Osteocyte (in vitro differentiated cells): ENCODE measurements around the gene IQSEC3. TPM values are rescaled to one million over a fixed set of nuclear protein-coding genes. Genes with fewer than 3 reads are reported as not detected.
"Not testable (repeated sequence)": the region's sequence is repeated elsewhere in the genome, so short reads cannot be mapped to it uniquely, and the experiment has no call there.

Experiments used
- DNase-seq: peaks from one replicate; pipeline ENCODE4 v3.0.0; 2021; ENCODE audit warnings: mixed read lengths; ENCODE audit not compliant: unreplicated experiment; ENCODE audit errors: extremely low spot score
- H3K27ac Mint-ChIP-seq: one replicate; pipeline ENCODE4 v1.8.0; 2021; ENCODE audit warnings: mild to moderate bottlenecking, mixed read lengths; ENCODE audit not compliant: unreplicated experiment
- H3K27me3 Mint-ChIP-seq: one replicate; pipeline ENCODE4 v1.8.0; 2021; ENCODE audit warnings: mixed read lengths; ENCODE audit not compliant: unreplicated experiment
- H3K36me3 Mint-ChIP-seq: one replicate; pipeline ENCODE4 v1.8.0; 2021; ENCODE audit warnings: mixed read lengths; ENCODE audit not compliant: unreplicated experiment
- H3K4me1 Mint-ChIP-seq: one replicate; pipeline ENCODE4 v1.8.0; 2021; ENCODE audit warnings: mixed read lengths; ENCODE audit not compliant: unreplicated experiment
- H3K4me3 Mint-ChIP-seq: one replicate; pipeline ENCODE4 v1.8.0; 2021; ENCODE audit warnings: mild to moderate bottlenecking, moderate library complexity, mixed read lengths; ENCODE audit not compliant: unreplicated experiment
- H3K9me3 Mint-ChIP-seq: one replicate; pipeline ENCODE4 v1.8.0; 2021; ENCODE audit warnings: mixed read lengths; ENCODE audit not compliant: unreplicated experiment
- total RNA-seq: library from RNA; stranded (reverse); gene quantifications from 2 replicates; pipeline ENCODE4 v1.2.1, GENCODE V29; 2021
- TF ChIP-seq, protein P1 (sequence below): fragments of 200-600 bp; sonication (generic); IDR thresholded peaks from 2 replicates; pipeline ENCODE4 v1.5.0; 2021; ENCODE audit warnings: antibody characterized with exemption, mild to moderate bottlenecking, moderate library complexity

The IQSEC3 gene
- total RNA-seq, 1 donor from 2014 or later, result 0.56 TPM

DNA sequence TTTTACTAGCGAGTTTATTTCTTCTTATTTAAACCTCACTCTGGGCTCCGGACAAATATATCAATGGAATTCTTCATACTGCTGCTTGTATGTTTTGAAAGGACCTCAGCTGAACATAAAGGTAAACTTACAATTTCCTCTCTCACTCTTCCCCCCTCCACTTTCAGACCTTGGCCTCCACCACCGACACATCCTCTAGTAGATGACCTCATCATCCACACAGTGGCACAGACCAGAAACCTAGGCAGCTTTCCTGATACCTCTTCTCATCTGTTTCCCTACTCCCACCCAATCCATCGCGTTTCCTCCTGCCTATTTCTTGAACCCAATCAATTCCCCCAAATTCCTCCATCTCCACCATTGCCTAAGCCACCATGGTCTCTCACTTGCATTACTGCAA, 17.4 kb upstream of the IQSEC3 start:
- H3K27ac Mint-ChIP-seq, H3K4me1 Mint-ChIP-seq, H3K4me3 Mint-ChIP-seq, H3K9me3 Mint-ChIP-seq, H3K36me3 Mint-ChIP-seq, DNase-seq: not testable (repeated sequence)
- peaks cover 44% of the 10 kb centered on the region for H3K27me3 Mint-ChIP-seq

DNA sequence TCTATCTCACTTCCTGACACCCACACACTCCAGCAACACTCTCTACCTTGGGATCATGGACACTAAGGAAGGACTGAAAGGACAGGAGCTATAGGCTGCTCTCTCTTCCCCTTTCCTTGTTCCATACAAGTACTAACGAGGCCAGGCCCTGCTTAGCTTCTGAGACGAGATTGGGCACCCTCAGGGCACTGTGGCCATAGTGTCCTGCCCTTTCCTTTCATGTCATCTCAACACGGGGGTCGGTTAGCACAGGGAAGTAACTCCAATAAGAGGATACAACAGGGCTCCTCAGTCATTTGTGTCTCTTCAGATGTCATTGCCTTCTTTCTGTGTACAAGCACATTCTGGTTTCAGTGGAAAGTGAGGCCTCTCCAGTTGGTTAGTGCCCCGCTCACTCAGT, 15.5 kb upstream of the IQSEC3 start:
- not testable (repeated sequence) for H3K4me3 Mint-ChIP-seq, DNase-seq, H3K4me1 Mint-ChIP-seq, H3K36me3 Mint-ChIP-seq, H3K27ac Mint-ChIP-seq, H3K9me3 Mint-ChIP-seq
- H3K27me3 Mint-ChIP-seq, result peaks cover 45% of the 10 kb centered on the region

DNA sequence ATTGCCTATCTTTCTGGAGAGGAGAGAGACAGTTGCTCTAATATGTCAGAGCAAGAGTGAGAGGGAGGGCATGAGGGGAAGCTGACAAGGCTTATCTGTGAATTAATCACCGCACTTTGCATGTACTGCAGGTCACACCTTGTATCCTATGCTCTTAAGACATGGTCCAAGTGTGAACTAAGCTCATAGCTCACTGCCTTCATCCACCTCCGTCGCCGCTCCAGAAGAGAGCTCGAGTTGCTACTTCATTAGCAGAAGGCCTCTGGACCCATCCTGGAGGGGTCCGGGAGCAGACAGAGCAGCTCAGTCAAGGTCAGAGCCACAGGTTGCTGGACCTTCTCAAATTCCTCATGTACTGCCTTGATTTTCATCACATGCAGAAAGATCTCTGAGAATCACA, 14.6 kb upstream of the IQSEC3 start:
- H3K4me1 Mint-ChIP-seq, DNase-seq, H3K4me3 Mint-ChIP-seq, H3K36me3 Mint-ChIP-seq, H3K9me3 Mint-ChIP-seq, H3K27ac Mint-ChIP-seq: not testable (repeated sequence)
- peaks cover 47% of the 10 kb centered on the region for H3K27me3 Mint-ChIP-seq

DNA sequence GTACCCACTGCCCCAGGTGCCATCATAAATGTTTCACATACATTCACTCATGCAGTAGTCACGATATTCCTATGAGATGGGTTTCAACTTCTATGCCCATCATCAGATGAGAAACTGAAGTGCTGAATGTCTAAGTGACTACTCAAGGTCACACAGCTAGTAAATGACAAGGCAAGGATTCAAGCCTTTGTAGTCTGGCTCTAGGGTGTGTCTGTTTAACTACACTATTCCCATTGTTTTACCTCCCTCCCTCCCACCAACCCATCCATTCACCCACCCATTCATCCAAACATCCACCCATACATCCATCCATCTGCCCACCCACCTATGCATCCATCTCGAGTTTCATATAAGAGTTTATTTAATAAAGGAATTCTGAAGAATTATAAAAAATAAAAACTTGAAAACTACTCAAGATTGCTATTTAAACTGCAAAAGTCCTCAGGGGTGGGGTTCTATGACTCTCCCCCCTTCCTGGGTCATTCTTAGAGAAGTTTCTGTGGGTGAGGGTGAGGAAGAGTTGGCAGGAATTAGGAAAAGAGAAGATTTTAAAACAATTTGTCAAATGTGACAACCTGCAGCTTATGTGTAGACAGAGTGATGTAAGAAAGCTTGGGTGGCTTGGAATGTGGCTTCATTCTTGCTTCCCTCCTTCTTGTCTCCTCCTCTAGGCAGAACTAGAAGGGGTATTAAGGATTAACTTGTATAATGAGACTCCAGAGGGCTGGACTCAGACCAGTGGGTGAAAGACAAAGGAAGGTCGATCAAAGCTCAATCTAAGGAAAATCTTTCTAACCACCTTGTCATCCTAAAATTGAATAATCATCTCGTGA, 13.4 kb upstream of the IQSEC3 start:
- not testable (repeated sequence) for H3K9me3 Mint-ChIP-seq, H3K27ac Mint-ChIP-seq, H3K4me1 Mint-ChIP-seq, H3K36me3 Mint-ChIP-seq, H3K4me3 Mint-ChIP-seq, DNase-seq
- peaks cover 51% of the 10 kb centered on the region for H3K27me3 Mint-ChIP-seq

DNA sequence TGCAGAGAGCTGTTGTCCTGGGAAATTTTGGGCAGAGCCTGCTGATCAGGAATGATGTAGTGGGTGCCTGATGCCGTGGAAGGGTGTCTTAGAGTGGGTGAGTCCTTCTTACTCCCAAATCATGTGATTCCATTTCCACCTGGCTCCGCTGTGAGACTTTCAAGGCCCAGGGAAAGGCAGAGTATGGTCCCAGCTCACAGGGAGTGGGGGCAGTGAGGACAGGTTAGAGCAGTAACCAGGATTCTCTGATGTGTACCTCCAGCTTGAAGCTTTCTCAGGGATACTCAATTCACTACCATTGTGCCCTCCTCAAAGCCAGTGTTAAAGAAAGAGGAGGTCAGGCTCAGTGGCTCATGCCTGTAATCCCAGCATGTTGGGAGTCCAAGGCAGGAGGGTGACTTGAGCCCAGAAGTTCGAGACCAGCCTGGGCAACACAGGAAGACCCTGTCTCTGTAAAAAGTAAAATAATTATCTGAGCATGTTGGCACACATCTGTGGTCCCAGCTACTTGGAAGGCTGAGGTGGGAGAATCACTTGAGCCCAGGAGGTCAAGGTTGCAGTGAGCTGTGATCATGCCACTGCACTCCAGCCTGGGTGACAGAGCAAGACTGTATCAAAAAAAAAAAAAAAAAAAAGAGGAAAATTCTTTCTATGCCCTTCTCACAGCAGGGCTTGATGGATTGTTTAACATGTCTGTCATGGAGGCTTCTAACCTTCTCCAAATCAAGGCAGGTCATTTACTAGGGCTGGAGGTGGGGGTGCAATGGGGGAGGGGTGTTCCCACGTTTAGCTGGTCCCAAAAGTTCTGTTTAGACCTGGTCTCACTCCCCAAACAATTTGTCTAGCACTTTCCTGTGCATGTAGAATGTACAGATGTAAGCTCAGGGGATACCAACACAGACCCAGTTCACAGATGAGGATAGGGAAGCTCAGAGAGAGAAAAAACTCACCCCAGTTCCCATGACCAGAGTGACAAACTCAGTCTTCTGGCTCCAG, 12.5 kb upstream of the IQSEC3 start:
- TF ChIP-seq, protein P1, sequence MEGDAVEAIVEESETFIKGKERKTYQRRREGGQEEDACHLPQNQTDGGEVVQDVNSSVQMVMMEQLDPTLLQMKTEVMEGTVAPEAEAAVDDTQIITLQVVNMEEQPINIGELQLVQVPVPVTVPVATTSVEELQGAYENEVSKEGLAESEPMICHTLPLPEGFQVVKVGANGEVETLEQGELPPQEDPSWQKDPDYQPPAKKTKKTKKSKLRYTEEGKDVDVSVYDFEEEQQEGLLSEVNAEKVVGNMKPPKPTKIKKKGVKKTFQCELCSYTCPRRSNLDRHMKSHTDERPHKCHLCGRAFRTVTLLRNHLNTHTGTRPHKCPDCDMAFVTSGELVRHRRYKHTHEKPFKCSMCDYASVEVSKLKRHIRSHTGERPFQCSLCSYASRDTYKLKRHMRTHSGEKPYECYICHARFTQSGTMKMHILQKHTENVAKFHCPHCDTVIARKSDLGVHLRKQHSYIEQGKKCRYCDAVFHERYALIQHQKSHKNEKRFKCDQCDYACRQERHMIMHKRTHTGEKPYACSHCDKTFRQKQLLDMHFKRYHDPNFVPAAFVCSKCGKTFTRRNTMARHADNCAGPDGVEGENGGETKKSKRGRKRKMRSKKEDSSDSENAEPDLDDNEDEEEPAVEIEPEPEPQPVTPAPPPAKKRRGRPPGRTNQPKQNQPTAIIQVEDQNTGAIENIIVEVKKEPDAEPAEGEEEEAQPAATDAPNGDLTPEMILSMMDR, result no peak
- H3K4me3 Mint-ChIP-seq, result no peak overlapping the region
- peaks cover 53% of the 10 kb centered on the region for H3K27me3 Mint-ChIP-seq
- DNase-seq, result no peak
- H3K9me3 Mint-ChIP-seq, result peaks cover 2% of the 10 kb centered on the region
- H3K4me1 Mint-ChIP-seq, result no peaks in the 10 kb centered on the region
- no peak overlapping the region for H3K27ac Mint-ChIP-seq
- H3K36me3 Mint-ChIP-seq, result no peaks in the 10 kb centered on the region

DNA sequence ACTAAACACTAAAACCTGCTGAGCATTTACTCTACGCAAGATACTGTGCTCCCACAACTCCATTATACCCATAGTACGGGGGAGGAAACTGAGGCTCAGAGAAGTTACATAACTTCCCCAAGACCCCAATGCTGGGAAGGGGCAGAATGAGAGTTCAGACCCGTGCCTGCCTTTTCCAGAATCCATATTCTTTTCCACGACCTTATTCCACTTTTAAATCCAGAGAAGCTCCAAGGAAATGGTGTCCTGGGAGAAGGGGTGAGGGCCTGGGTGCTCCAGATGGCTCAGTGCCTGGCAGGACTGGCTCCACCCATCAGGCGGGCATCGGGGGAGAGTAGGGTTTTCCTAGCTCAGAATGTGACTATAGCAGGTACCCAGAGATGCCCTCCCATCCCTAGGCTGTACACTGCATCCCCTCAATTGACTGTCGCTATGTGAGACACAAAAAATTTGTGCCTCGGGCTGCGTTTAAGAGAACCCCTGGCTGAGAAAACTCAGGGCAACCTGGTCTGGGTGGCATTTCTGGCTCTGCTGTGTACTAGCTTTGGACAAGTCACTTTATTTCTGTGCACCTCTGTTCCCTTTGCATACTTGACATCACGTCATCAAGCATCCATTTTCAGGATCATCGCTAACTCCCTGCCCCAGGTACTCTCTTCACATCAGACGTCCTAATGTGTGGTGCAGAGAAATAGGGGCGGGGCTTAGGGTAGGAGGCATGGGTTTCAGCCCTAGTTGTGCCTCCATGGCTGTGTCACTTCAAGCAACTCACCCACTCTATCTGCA, 11.6 kb upstream of the IQSEC3 start:
- TF ChIP-seq, protein P1, result no peak
- Mint-ChIP-seq H3K27ac (no peak overlapping the region), H3K36me3 (no peaks in the 10 kb centered on the region), H3K4me1 (no peaks in the 10 kb centered on the region), H3K9me3 (peaks cover 7% of the 10 kb centered on the region), H3K4me3 (no peak overlapping the region), H3K27me3 (peaks cover 54% of the 10 kb centered on the region)
- DNase-seq, result no peak
